PC-9 (cell line): Measurements from ENCODE around the gene DHRS7B. TPM values are rescaled to one million over a fixed set of nuclear protein-coding genes. Genes with fewer than 3 reads are reported as not detected.

ENCODE experiments used
- BruUV-seq: library from RNA; stranded (reverse); fragments of 400-500 nt; replicated peaks from 2 replicates; lab custom pipeline; 2021; lab: Mats Ljungman, UMichigan
- CTCF ChIA-PET: fragments of 300-600 bp; sonication (Branson Sonifier 250); formaldehyde crosslinking; loops from one replicate; lab custom pipeline; 2022; ENCODE audit warnings: antibody characterized with exemption; lab: Charles Lee
- POLR2A ChIA-PET: fragments of 300-600 bp; sonication (Branson Sonifier 250); formaldehyde crosslinking; loops from one replicate; lab custom pipeline; 2022; ENCODE audit warnings: antibody characterized with exemption; ENCODE audit not compliant: unreplicated experiment; lab: Charles Lee
- DNase-seq, 2 experiments: peaks; one replicate each; pipeline versions ENCODE4 v3.0.0 to v3.0.0-alpha.2; 2015 to 2022; ENCODE audit warnings: mixed read lengths in 1 of 2
- H2AFZ ChIP-seq: fragments of 200-600 bp; sonication (generic); 2 replicates; pipeline ENCODE4 v1.8.1; 2017; ENCODE audit warnings: antibody characterized with exemption
- H3F3A ChIP-seq: fragments of 200-600 bp; sonication (generic); 2 replicates; pipeline ENCODE4 v1.8.1; 2017; ENCODE audit warnings: antibody characterized with exemption, mild to moderate bottlenecking, low read depth; ENCODE audit not compliant: insufficient read depth
- H3K27ac ChIP-seq: fragments of 200-600 bp; sonication (generic); 2 replicates; pipeline ENCODE4 v1.6.1; 2016; ENCODE audit warnings: mixed run types
- H3K27me3 ChIP-seq: fragments of 200-600 bp; sonication (generic); 2 replicates; pipeline ENCODE4 v1.6.1; 2016; ENCODE audit warnings: low read depth, mixed run types; ENCODE audit not compliant: insufficient read depth
- H3K36me3 ChIP-seq: fragments of 200-600 bp; sonication (generic); 2 replicates; pipeline ENCODE4 v1.6.1; 2016; ENCODE audit warnings: low read depth, mixed run types
- H3K4me1 ChIP-seq: fragments of 200-600 bp; sonication (generic); replicated peaks from 2 replicates; pipeline ENCODE4 v1.6.1; 2016; ENCODE audit warnings: mixed run types; ENCODE audit not compliant: insufficient read depth
- H3K4me2 ChIP-seq: fragments of 200-600 bp; sonication (generic); 2 replicates; pipeline ENCODE4 v1.6.1; 2017; ENCODE audit warnings: mixed run types
- H3K4me3 ChIP-seq: fragments of 200-600 bp; sonication (generic); 2 replicates; pipeline ENCODE4 v1.6.1; 2016; ENCODE audit warnings: mixed run types
- H3K79me2 ChIP-seq: fragments of 200-600 bp; sonication (generic); 2 replicates; pipeline ENCODE4 v1.6.1; 2017; ENCODE audit warnings: low read depth, mixed run types
- H3K9me2 ChIP-seq: fragments of 200-600 bp; sonication (generic); 2 replicates; pipeline ENCODE4 v1.8.1; 2017; ENCODE audit warnings: mild to moderate bottlenecking; ENCODE audit not compliant: insufficient read depth
- H3K9me3 ChIP-seq: fragments of 200-600 bp; sonication (generic); 2 replicates; pipeline ENCODE4 v1.8.1; 2016; ENCODE audit warnings: low read depth; ENCODE audit not compliant: insufficient read depth
- H4K20me1 ChIP-seq: fragments of 200-600 bp; sonication (generic); 2 replicates; pipeline ENCODE4 v1.8.1; 2017; ENCODE audit not compliant: insufficient read depth
- EZH2 ChIP-seq: fragments of 200-600 bp; sonication (generic); IDR thresholded peaks from 2 replicates; pipeline ENCODE4 v1.8.0; 2017; ENCODE audit warnings: antibody characterized with exemption, low read depth
- intact Hi-C: fragments of 100-400 bp; cut with micrococcal nuclease; formaldehyde crosslinking; loops from one replicate; pipeline ENCODE4 v1.10.0; 2022; ENCODE audit not compliant: unreplicated experiment
- total RNA-seq: library from RNA; stranded (reverse); gene quantifications from 2 replicates; pipeline ENCODE4 v1.2.3, GENCODE V29; 2021
- TF ChIP-seq, protein P1 (sequence below): fragments of 200-600 bp; sonication (generic); conservative IDR thresholded peaks from 2 replicates; pipeline ENCODE4 v1.6.1; 2017; ENCODE audit warnings: mixed run types, antibody characterized with exemption, mild to moderate bottlenecking, moderate library complexity

DHRS7B gene
- total RNA-seq, 1 experiment from 2014 or later = 27.9 TPM

DNA sequence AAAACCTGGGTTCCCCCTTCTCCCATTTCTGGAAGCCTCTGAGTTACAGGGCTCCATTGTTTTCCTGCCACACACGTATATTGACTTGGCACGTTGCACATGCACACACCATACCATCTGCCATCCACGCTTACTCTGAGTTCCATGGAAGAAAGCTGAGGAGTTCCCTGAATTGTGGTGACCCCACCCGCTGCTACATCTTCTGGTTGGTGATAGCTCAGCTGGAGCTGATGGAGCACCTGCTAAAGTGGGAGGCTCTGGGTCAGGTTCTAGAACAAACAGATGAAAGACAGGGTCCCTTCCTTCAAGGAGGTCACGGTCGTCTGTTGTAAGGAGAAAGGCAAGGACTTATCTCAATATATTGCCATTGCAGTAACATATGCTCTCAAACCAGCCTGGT is 46.1 kb downstream of the DHRS7B start:
- Histone ChIP-seq H3F3A (no peaks in the 10 kb centered on the region), H3K27ac (no peak overlapping the region), H3K79me2 (no peaks in the 10 kb centered on the region), H3K4me2 (no peak overlapping the region), H3K4me1 (no peaks in the 10 kb centered on the region), H4K20me1 (no peaks in the 10 kb centered on the region), H3K9me2 (no peaks in the 10 kb centered on the region), H3K4me3 (no peak overlapping the region), H3K27me3 (no peaks in the 10 kb centered on the region), H3K36me3 (no peaks in the 10 kb centered on the region), H2AFZ (no peak overlapping the region), H3K9me3 (no peaks in the 10 kb centered on the region)
- POLR2A ChIA-PET = no interaction called here
- TF ChIP-seq EZH2 = no peak
- TF ChIP-seq, protein P1, sequence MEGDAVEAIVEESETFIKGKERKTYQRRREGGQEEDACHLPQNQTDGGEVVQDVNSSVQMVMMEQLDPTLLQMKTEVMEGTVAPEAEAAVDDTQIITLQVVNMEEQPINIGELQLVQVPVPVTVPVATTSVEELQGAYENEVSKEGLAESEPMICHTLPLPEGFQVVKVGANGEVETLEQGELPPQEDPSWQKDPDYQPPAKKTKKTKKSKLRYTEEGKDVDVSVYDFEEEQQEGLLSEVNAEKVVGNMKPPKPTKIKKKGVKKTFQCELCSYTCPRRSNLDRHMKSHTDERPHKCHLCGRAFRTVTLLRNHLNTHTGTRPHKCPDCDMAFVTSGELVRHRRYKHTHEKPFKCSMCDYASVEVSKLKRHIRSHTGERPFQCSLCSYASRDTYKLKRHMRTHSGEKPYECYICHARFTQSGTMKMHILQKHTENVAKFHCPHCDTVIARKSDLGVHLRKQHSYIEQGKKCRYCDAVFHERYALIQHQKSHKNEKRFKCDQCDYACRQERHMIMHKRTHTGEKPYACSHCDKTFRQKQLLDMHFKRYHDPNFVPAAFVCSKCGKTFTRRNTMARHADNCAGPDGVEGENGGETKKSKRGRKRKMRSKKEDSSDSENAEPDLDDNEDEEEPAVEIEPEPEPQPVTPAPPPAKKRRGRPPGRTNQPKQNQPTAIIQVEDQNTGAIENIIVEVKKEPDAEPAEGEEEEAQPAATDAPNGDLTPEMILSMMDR = no peak
- no peak for DNase-seq
- no TSS peak for BruUV-seq
- intact Hi-C loops = no loop called here
- CTCF ChIA-PET = no interaction called here

DNA sequence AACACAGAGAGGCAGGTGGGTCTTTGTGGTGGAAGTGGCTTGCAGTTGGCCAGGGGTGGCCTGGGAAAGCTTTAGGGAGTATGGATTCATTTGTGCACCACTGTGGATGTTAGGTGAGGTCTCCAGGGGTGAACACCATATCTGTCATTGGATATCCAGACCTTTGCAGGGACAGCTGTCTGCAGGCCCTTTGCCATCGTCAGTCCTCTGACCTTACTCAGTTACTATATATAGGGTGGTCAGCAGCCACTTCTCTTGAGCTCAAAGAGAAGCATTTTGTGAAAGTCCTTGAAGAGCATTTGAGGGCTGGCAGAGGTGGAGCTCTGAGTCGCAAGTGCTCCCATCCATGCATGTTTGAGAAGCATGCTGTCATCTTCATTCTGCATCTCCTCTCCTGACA is 46.8 kb downstream of the DHRS7B start:
- Histone ChIP-seq H3K27me3 (no peaks in the 10 kb centered on the region), H2AFZ (no peak overlapping the region), H3K27ac (no peak overlapping the region), H3K4me2 (no peak overlapping the region), H3K4me1 (no peaks in the 10 kb centered on the region), H3K36me3 (no peaks in the 10 kb centered on the region), H3K9me3 (no peaks in the 10 kb centered on the region), H3K4me3 (no peak overlapping the region), H3K79me2 (no peaks in the 10 kb centered on the region), H4K20me1 (no peaks in the 10 kb centered on the region), H3F3A (no peaks in the 10 kb centered on the region), H3K9me2 (no peaks in the 10 kb centered on the region)
- POLR2A ChIA-PET = no interaction called here
- TF ChIP-seq, protein P1 = no peak
- TF ChIP-seq EZH2 = no peak
- DNase-seq = no peak
- no TSS peak for BruUV-seq
- intact Hi-C loops = no loop called here
- CTCF ChIA-PET = no interaction called here

DNA sequence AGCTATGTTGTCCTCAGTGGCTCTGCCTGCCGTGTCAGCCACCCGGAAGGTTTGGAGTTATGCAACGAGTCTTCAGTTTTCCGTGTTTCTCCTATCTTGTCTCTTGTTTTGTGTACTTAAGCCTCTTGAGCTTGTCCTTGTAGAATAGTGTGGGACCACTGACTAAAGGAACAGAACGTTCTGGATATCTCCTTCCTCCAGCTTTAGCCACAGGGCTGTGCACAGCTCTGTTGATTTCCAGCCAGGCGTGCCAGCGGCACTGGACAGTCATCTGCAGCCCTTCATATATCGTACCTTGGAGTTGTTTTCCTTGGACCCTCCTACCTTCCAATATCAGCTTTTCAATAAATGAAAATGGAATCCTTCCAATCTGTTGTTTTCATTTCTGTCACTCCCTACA is 47.4 kb downstream of the DHRS7B start:
- no peaks in the 10 kb centered on the region for H3F3A ChIP-seq
- no peak overlapping the region for H3K27ac ChIP-seq
- H3K4me1 ChIP-seq = no peaks in the 10 kb centered on the region
- DNase-seq = no peak
- ChIA-PET POLR2A (no interaction called here), CTCF (no interaction called here)
- no peaks in the 10 kb centered on the region for H4K20me1 ChIP-seq
- no peaks in the 10 kb centered on the region for H3K9me3 ChIP-seq
- H3K4me2 ChIP-seq = no peak overlapping the region
- no peak for TF ChIP-seq EZH2
- TF ChIP-seq, protein P1 = no peak
- H2AFZ ChIP-seq = no peak overlapping the region
- no peaks in the 10 kb centered on the region for H3K79me2 ChIP-seq
- intact Hi-C loops = no loop called here
- no TSS peak for BruUV-seq
- no peak overlapping the region for H3K4me3 ChIP-seq
- H3K9me2 ChIP-seq = no peaks in the 10 kb centered on the region
- no peaks in the 10 kb centered on the region for H3K36me3 ChIP-seq
- H3K27me3 ChIP-seq = no peaks in the 10 kb centered on the region
